ENCODE results near the gene KLK4. TPM values are rescaled to one million over a fixed set of nuclear protein-coding genes. Genes with fewer than 3 reads are reported as not detected.

Gene KLK4
- total and polyA plus RNA-seq, 11 donors: not detected

GRCh38 chr19:50869479-50869878 lies 41.7 kb downstream of the KLK4 start:
- ATAC-seq (no peak), DNase-seq (no peak)
- no peaks in the 10 kb centered on the region for H3K36me3 ChIP-seq
- H3K4me3 ChIP-seq: no peak overlapping the region
- intact Hi-C loops (cut with DNase I): no loop called here
- 77 to 88% (median 86%) methylated on average over 4 of the region's 4 CpGs for WGBS, 4 donors
- H3K27ac ChIP-seq: no peak overlapping the region
- H3K4me1 ChIP-seq: no peaks in the 10 kb centered on the region
- H3K27me3 ChIP-seq: peaks cover 0 to 56% (median 21%) of the 10 kb centered on the region in 9 donors
- TF ChIP-seq POLR2A (IDR thresholded peaks at IDR 0.05): no peak
- TF ChIP-seq CTCF (IDR thresholded peaks at IDR 0.05): no peak
- no peaks in the 10 kb centered on the region for H3K9me3 ChIP-seq

GRCh38 chr19:50861496-50862286 lies 49.5 kb downstream of the KLK4 start:
- Histone ChIP-seq H3K27me3 (peaks cover 0 to 48% (median 15%) of the 10 kb centered on the region in 9 donors), H3K9me3 (no peaks in the 10 kb centered on the region), H3K27ac (no peak overlapping the region), H3K4me1 (no peaks in the 10 kb centered on the region), H3K4me3 (no peak overlapping the region), H3K36me3 (no peaks in the 10 kb centered on the region)
- no peak for TF ChIP-seq CTCF (IDR thresholded peaks at IDR 0.05)
- TF ChIP-seq POLR2A (IDR thresholded peaks at IDR 0.05): no peak
- ATAC-seq: no peak
- WGBS, 4 donors: 62 to 77% (median 65%) methylated on average over 7 of the region's 7 CpGs
- intact Hi-C loops (cut with DNase I): no loop called here
- DNase-seq: no peak

GRCh38 chr19:50861010-50861409 lies 50.2 kb downstream of the KLK4 start:
- Histone ChIP-seq H3K4me3 (no peak overlapping the region), H3K9me3 (no peaks in the 10 kb centered on the region), H3K27me3 (peaks cover 0 to 48% (median 15%) of the 10 kb centered on the region in 9 donors), H3K27ac (no peak overlapping the region), H3K36me3 (no peaks in the 10 kb centered on the region), H3K4me1 (no peaks in the 10 kb centered on the region)
- DNase-seq: no peak
- no peak for ATAC-seq
- 61 to 78% (median 76%) methylated on average over 5 of the region's 5 CpGs for WGBS, 4 donors
- no peak for TF ChIP-seq POLR2A (IDR thresholded peaks at IDR 0.05)
- no peak for TF ChIP-seq CTCF (IDR thresholded peaks at IDR 0.05)
- intact Hi-C loops (cut with DNase I): no loop called here

- no peaks in the 10 kb centered on the region for H3K4me1 ChIP-seq
- no peaks in the 10 kb centered on the region for H3K36me3 ChIP-seq
- WGBS, 4 donors: 79 to 85% (median 81%) methylated on average over 4 of the region's 4 CpGs
- H3K4me3 ChIP-seq: no peak overlapping the region
- no peak overlapping the region for H3K27ac ChIP-seq
- ATAC-seq (no peak), DNase-seq (no peak)
- peaks cover 0 to 46% (median 16%) of the 10 kb centered on the region in 9 donors for H3K27me3 ChIP-seq
- TF ChIP-seq POLR2A (IDR thresholded peaks at IDR 0.05): no peak
- TF ChIP-seq CTCF (IDR thresholded peaks at IDR 0.05): no peak
- no peaks in the 10 kb centered on the region for H3K9me3 ChIP-seq
- intact Hi-C loops (cut with DNase I): no loop called here
Observed at GRCh38 chr19:50859849-50860248, 51.3 kb downstream of the KLK4 start.

Measured in heart left ventricle (tissue), 16 donors.